ENCODE measurements around the gene ADGRE1. TPM values are rescaled to one million over a fixed set of nuclear protein-coding genes. Genes with fewer than 3 reads are reported as not detected.

ADGRE1 gene
- polyA plus RNA-seq, 1 donor from 2014 or later, result not detected

GRCh38 chr19:6851359-6851758, 36.0 kb upstream of the ADGRE1 start:
- Histone ChIP-seq H3K27me3 (ENCODE audit: insufficient read depth, low read depth, low read length) (no peaks in the 10 kb centered on the region), H3K79me2 (replicated peaks; ENCODE audit: insufficient read depth, low read length) (no peaks in the 10 kb centered on the region), H3F3A (ENCODE audit: insufficient read depth, low read length, poor library complexity, severe bottlenecking) (no peaks in the 10 kb centered on the region), H3K9me3 (ENCODE audit: low read length) (no peaks in the 10 kb centered on the region), H3K36me3 (ENCODE audit: insufficient read depth, low read length) (no peaks in the 10 kb centered on the region), H3K4me3 (ENCODE audit: low read length) (no peak overlapping the region), H3K27ac (ENCODE audit: low read length) (no peak overlapping the region), H3K4me2 (ENCODE audit: low read length) (no peak overlapping the region), H2AFZ (ENCODE audit: low read depth, low read length) (no peak overlapping the region), H4K20me1 (ENCODE audit: insufficient read depth) (no peaks in the 10 kb centered on the region), H3K9ac (ENCODE audit: low read length) (no peak overlapping the region), H3K9me2 (ENCODE audit: insufficient read depth, low read length) (no peaks in the 10 kb centered on the region)
- TF ChIP-seq MXI1 (conservative IDR thresholded peaks at IDR 0.05; ENCODE audit: poor library complexity, severe bottlenecking) (no peak), CTCF (IDR thresholded peaks at IDR 0.05; ENCODE audit: poor library complexity, severe bottlenecking) (no peak), SMC3 (conservative IDR thresholded peaks at IDR 0.05; ENCODE audit: poor library complexity) (no peak), RAD21 (conservative IDR thresholded peaks at IDR 0.05) (no peak), REST (IDR thresholded peaks at IDR 0.05; ENCODE audit: borderline replicate concordance) (no peak)

- no peaks in the 10 kb centered on the region for H3K9me3 ChIP-seq (ENCODE audit: low read length)
- H3K36me3 ChIP-seq (ENCODE audit: insufficient read depth, low read length), result no peaks in the 10 kb centered on the region
Measured at GRCh38 chr19:6852001-6852400, 35.4 kb upstream of the ADGRE1 start.

GRCh38 chr19:6853868-6854267, 33.5 kb upstream of the ADGRE1 start:
- H4K20me1 ChIP-seq (ENCODE audit: insufficient read depth), result no peaks in the 10 kb centered on the region
- no peaks in the 10 kb centered on the region for H3F3A ChIP-seq (ENCODE audit: insufficient read depth, low read length, poor library complexity, severe bottlenecking)
- no peak for TF ChIP-seq EZH2 (IDR thresholded peaks at IDR 0.05; ENCODE audit: borderline replicate concordance, insufficient read depth, low read length, poor library complexity, severe bottlenecking)
- TF ChIP-seq RAD21 (conservative IDR thresholded peaks at IDR 0.05), result no peak
- no peak for TF ChIP-seq POLR2AphosphoS5 (IDR thresholded peaks at IDR 0.05)
- TF ChIP-seq MXI1 (conservative IDR thresholded peaks at IDR 0.05; ENCODE audit: poor library complexity, severe bottlenecking), result no peak
- TF ChIP-seq SMC3 (conservative IDR thresholded peaks at IDR 0.05; ENCODE audit: poor library complexity), result no peak
- no peak for TF ChIP-seq REST (IDR thresholded peaks at IDR 0.05; ENCODE audit: borderline replicate concordance)
- TF ChIP-seq TAF1 (IDR thresholded peaks at IDR 0.05; ENCODE audit: low read depth), result no peak
- no peak for TF ChIP-seq EP300 (conservative IDR thresholded peaks at IDR 0.05; ENCODE audit: poor library complexity, severe bottlenecking)
- no peak for TF ChIP-seq CTCF (IDR thresholded peaks at IDR 0.05; ENCODE audit: poor library complexity, severe bottlenecking)
- H3K36me3 ChIP-seq (ENCODE audit: insufficient read depth, low read length), result no peaks in the 10 kb centered on the region
- H3K79me2 ChIP-seq (replicated peaks; ENCODE audit: insufficient read depth, low read length), result no peaks in the 10 kb centered on the region
- no peak overlapping the region for H3K27ac ChIP-seq (ENCODE audit: low read length)
- no peaks in the 10 kb centered on the region for H3K9me2 ChIP-seq (ENCODE audit: insufficient read depth, low read length)
- no peaks in the 10 kb centered on the region for H3K27me3 ChIP-seq (ENCODE audit: insufficient read depth, low read depth, low read length)
- no peak overlapping the region for H2AFZ ChIP-seq (ENCODE audit: low read depth, low read length)
- no peaks in the 10 kb centered on the region for H3K9me3 ChIP-seq (ENCODE audit: low read length)
- no peak overlapping the region for H3K4me3 ChIP-seq (ENCODE audit: low read length)
- no peak overlapping the region for H3K4me2 ChIP-seq (ENCODE audit: low read length)
- no peak overlapping the region for H3K9ac ChIP-seq (ENCODE audit: low read length)

More at GRCh38 chr19:6852001-6852400, 35.4 kb upstream of the ADGRE1 start:
- H3K27ac ChIP-seq (ENCODE audit: low read length), result no peak overlapping the region
- no peak overlapping the region for H2AFZ ChIP-seq (ENCODE audit: low read depth, low read length)
- H3K9ac ChIP-seq (ENCODE audit: low read length), result no peak overlapping the region
- H4K20me1 ChIP-seq (ENCODE audit: insufficient read depth), result no peaks in the 10 kb centered on the region
- no peaks in the 10 kb centered on the region for H3K79me2 ChIP-seq (replicated peaks; ENCODE audit: insufficient read depth, low read length)
- H3K4me2 ChIP-seq (ENCODE audit: low read length), result no peak overlapping the region
- H3K27me3 ChIP-seq (ENCODE audit: insufficient read depth, low read depth, low read length), result no peaks in the 10 kb centered on the region
- no peaks in the 10 kb centered on the region for H3F3A ChIP-seq (ENCODE audit: insufficient read depth, low read length, poor library complexity, severe bottlenecking)
- H3K9me2 ChIP-seq (ENCODE audit: insufficient read depth, low read length), result no peaks in the 10 kb centered on the region
- no peak for TF ChIP-seq EP300 (conservative IDR thresholded peaks at IDR 0.05; ENCODE audit: poor library complexity, severe bottlenecking)
- no peak overlapping the region for H3K4me3 ChIP-seq (ENCODE audit: low read length)
